SU-DHL-6 (cell line): ENCODE measurements around the gene LDLRAD3.
"Not testable (repeated sequence)": the region's sequence is repeated elsewhere in the genome, so short reads cannot be mapped to it uniquely, and the experiment has no call there.

Experiments used
- H2AFZ ChIP-seq: fragments of 200-600 bp; sonication (generic); 2 replicates; pipeline ENCODE4 v1.6.1; 2014; ENCODE audit warnings: low read depth, mild to moderate bottlenecking, moderate library complexity, mixed read lengths, antibody characterized with exemption, low read length; ENCODE audit not compliant: severe bottlenecking
- H3F3A ChIP-seq: fragments of 200-600 bp; shearing (Covaris generic); 2 replicates; pipeline ENCODE4 v1.6.0; 2016; ENCODE audit warnings: antibody characterized with exemption, mild to moderate bottlenecking; ENCODE audit not compliant: insufficient read depth
- H3K27ac ChIP-seq: fragments of 200-600 bp; sonication (generic); 2 replicates; pipeline ENCODE4 v1.5.1; 2016; ENCODE audit warnings: low read depth, mild to moderate bottlenecking, low read length, moderate library complexity, mixed read lengths
- H3K27me3 ChIP-seq: fragments of 200-600 bp; sonication (generic), shearing (Covaris generic); 2 replicates; pipeline ENCODE4 v1.6.0; 2014; ENCODE audit warnings: mild to moderate bottlenecking, low read length
- H3K36me3 ChIP-seq: fragments of 200-600 bp; sonication (generic); 2 replicates; pipeline ENCODE4 v1.6.1; 2014; ENCODE audit warnings: mild to moderate bottlenecking, low read length, mixed read lengths
- H3K4me2 ChIP-seq: fragments of 300-600, 200-600 bp; shearing (Covaris generic), sonication (generic); 2 replicates; pipeline ENCODE4 v1.6.0; 2014; ENCODE audit warnings: low read length, low read depth, mild to moderate bottlenecking; ENCODE audit not compliant: poor library complexity, severe bottlenecking
- H3K4me3 ChIP-seq: fragments of 200-600 bp; sonication (generic); 2 replicates; pipeline ENCODE4 v1.5.1; 2014; ENCODE audit warnings: antibody characterized with exemption, low read length, mild to moderate bottlenecking, mixed read lengths; ENCODE audit not compliant: insufficient read depth, poor library complexity, severe bottlenecking
- H3K79me2 ChIP-seq: fragments of 200-600 bp; sonication (generic); 2 replicates; pipeline ENCODE4 v1.6.1; 2014; ENCODE audit warnings: mild to moderate bottlenecking, low read length, moderate library complexity; ENCODE audit not compliant: insufficient read depth
- H3K9ac ChIP-seq: fragments of 200-600 bp; sonication (generic); 2 replicates; pipeline ENCODE4 v1.7.0; 2014; ENCODE audit warnings: mild to moderate bottlenecking, low read length
- H3K9me2 ChIP-seq: fragments of 200-600 bp; sonication (generic); replicated peaks from 2 replicates; pipeline ENCODE4 v1.6.1; 2014; ENCODE audit warnings: low read length; ENCODE audit not compliant: insufficient read depth
- H3K9me3 ChIP-seq: fragments of 200-600 bp; sonication (generic); 2 replicates; pipeline ENCODE4 v1.6.1; 2014; ENCODE audit warnings: low read length, mixed read lengths; ENCODE audit not compliant: insufficient read depth
- H4K20me1 ChIP-seq: fragments of 200-600 bp; sonication (generic); 2 replicates; pipeline ENCODE4 v1.6.1; 2014; ENCODE audit warnings: low read depth, mild to moderate bottlenecking, antibody characterized with exemption, low read length, moderate library complexity, mixed read lengths
- EZH2phosphoT487 ChIP-seq: fragments of 200-600 bp; sonication (generic), shearing (Covaris generic); conservative IDR thresholded peaks from 2 replicates; pipeline ENCODE4 v1.6.1; 2018; ENCODE audit warnings: mild to moderate bottlenecking, antibody characterized with exemption, low read length, moderate library complexity, mixed read lengths
- TF ChIP-seq, protein P1 (sequence below): fragments of 200-600 bp; sonication (generic); IDR thresholded peaks from one replicate; pipeline ENCODE4 v1.5.1; 2017; ENCODE audit warnings: antibody characterized with exemption, mild to moderate bottlenecking, low read length, moderate library complexity; ENCODE audit not compliant: insufficient read depth, poor library complexity, severe bottlenecking

The LDLRAD3 gene

DNA sequence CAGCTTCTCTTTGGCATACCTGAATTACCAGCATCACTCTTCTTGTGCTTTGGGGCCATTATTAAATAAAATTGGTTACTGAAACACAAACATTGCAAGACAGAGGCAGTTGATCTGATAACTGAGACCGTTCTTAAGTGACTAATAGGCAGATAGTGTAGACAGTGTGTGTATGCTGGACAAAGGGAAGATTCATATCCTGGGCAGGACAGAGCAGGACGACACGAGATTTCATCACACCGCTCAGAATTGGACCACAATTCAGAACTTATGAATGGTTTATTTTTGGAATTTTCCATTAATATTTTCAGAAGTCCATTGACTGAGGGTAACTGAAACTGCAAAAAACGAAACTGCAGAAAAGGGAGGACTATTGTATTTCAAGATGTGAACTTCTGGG, 68.6 kb downstream of the LDLRAD3 start:
- TF ChIP-seq, protein P1, sequence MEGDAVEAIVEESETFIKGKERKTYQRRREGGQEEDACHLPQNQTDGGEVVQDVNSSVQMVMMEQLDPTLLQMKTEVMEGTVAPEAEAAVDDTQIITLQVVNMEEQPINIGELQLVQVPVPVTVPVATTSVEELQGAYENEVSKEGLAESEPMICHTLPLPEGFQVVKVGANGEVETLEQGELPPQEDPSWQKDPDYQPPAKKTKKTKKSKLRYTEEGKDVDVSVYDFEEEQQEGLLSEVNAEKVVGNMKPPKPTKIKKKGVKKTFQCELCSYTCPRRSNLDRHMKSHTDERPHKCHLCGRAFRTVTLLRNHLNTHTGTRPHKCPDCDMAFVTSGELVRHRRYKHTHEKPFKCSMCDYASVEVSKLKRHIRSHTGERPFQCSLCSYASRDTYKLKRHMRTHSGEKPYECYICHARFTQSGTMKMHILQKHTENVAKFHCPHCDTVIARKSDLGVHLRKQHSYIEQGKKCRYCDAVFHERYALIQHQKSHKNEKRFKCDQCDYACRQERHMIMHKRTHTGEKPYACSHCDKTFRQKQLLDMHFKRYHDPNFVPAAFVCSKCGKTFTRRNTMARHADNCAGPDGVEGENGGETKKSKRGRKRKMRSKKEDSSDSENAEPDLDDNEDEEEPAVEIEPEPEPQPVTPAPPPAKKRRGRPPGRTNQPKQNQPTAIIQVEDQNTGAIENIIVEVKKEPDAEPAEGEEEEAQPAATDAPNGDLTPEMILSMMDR: no peak
- no peak for TF ChIP-seq EZH2phosphoT487
- no peaks in the 10 kb centered on the region for H3K36me3 ChIP-seq
- H3K9me2 ChIP-seq: no peaks in the 10 kb centered on the region
- no peak overlapping the region for H3K4me2 ChIP-seq
- no peaks in the 10 kb centered on the region for H4K20me1 ChIP-seq
- no peak overlapping the region for H3K9ac ChIP-seq
- H3K79me2 ChIP-seq: no peaks in the 10 kb centered on the region
- H3K27ac ChIP-seq: no peak overlapping the region
- no peak overlapping the region for H3K4me3 ChIP-seq
- no peak overlapping the region for H2AFZ ChIP-seq
- H3K9me3 ChIP-seq: no peaks in the 10 kb centered on the region
- no peaks in the 10 kb centered on the region for H3K27me3 ChIP-seq
- no peaks in the 10 kb centered on the region for H3F3A ChIP-seq

- Histone ChIP-seq H3K27ac (no peak overlapping the region), H4K20me1 (no peaks in the 10 kb centered on the region), H3F3A (no peaks in the 10 kb centered on the region), H3K9me2 (no peaks in the 10 kb centered on the region), H3K4me3 (no peak overlapping the region), H3K36me3 (no peaks in the 10 kb centered on the region), H2AFZ (no peak overlapping the region), H3K27me3 (no peaks in the 10 kb centered on the region), H3K4me2 (no peak overlapping the region), H3K79me2 (no peaks in the 10 kb centered on the region), H3K9ac (no peak overlapping the region), H3K9me3 (no peaks in the 10 kb centered on the region)
- TF ChIP-seq, protein P1: no peak
- TF ChIP-seq EZH2phosphoT487: no peak
Observed at GRCh38 chr11:36012979-36013378, 69.1 kb downstream of the LDLRAD3 start.

GRCh38 chr11:36013446-36013845, 69.6 kb downstream of the LDLRAD3 start:
- not testable (repeated sequence) for H3K4me3 ChIP-seq, H3K79me2 ChIP-seq

GRCh38 chr11:36013950-36014897, 70.4 kb downstream of the LDLRAD3 start:
- no peaks in the 10 kb centered on the region for H4K20me1 ChIP-seq
- H3K79me2 ChIP-seq: no peaks in the 10 kb centered on the region
- H3K4me3 ChIP-seq: no peak overlapping the region

More at GRCh38 chr11:36013446-36013845, 69.6 kb downstream of the LDLRAD3 start:
- not testable (repeated sequence) for H3K9me2 ChIP-seq, H3K36me3 ChIP-seq, H3K27me3 ChIP-seq, H3K27ac ChIP-seq, H4K20me1 ChIP-seq, H3K4me2 ChIP-seq, H3K9me3 ChIP-seq, H2AFZ ChIP-seq, H3K9ac ChIP-seq, H3F3A ChIP-seq

More at GRCh38 chr11:36013950-36014897, 70.4 kb downstream of the LDLRAD3 start:
- H3K9ac ChIP-seq: no peak overlapping the region
- no peak overlapping the region for H3K4me2 ChIP-seq
- no peak overlapping the region for H2AFZ ChIP-seq
- no peaks in the 10 kb centered on the region for H3F3A ChIP-seq
- no peak overlapping the region for H3K27ac ChIP-seq
- H3K27me3 ChIP-seq: no peaks in the 10 kb centered on the region
- no peaks in the 10 kb centered on the region for H3K9me3 ChIP-seq
- no peaks in the 10 kb centered on the region for H3K9me2 ChIP-seq
- no peak for TF ChIP-seq EZH2phosphoT487
- TF ChIP-seq, protein P1: no peak
- H3K36me3 ChIP-seq: no peaks in the 10 kb centered on the region
